DMS79 (cell line): Measurements from ENCODE around the gene PRKCA.
"Not testable (repeated sequence)": the region's sequence is repeated elsewhere in the genome, so short reads cannot be mapped to it uniquely, and the experiment has no call there.

ENCODE experiments used
- DNase-seq: peaks from one replicate; lab custom pipeline; 2025; lab: John Stamatoyannopoulos, UW

The PRKCA gene

GRCh38 chr17:66326476-66327047 lies 24.1 kb downstream of the PRKCA start:
- no peak for DNase-seq

DNA sequence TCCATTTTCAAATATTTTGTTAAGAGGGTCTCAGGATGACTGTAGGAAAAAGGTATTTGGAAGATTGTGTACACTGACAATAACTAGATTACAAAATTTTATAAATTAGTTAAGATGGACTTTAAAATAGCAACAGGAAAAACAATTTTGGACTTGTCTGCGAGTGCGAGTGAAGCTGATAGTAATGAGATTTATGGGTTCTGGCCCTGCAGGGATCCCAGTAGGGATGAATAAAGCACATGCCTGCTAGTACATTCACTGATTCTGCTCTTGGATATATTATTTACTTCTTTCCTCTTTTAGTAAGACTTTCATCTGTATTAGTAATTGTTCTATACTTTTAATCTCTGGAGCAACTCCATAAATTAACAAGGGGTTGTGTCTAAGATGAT lies 28.2 kb downstream of the PRKCA start:
- no peak for DNase-seq

GRCh38 chr17:66331038-66331816 lies 28.8 kb downstream of the PRKCA start:
- DNase-seq: no peak

- DNase-seq: no peak
These were observed 33.4 kb downstream of the PRKCA start for GRCh38 chr17:66335797-66336196.

- DNase-seq: no peak
These were observed 34.9 kb downstream of the PRKCA start for GRCh38 chr17:66337268-66337667.

DNA sequence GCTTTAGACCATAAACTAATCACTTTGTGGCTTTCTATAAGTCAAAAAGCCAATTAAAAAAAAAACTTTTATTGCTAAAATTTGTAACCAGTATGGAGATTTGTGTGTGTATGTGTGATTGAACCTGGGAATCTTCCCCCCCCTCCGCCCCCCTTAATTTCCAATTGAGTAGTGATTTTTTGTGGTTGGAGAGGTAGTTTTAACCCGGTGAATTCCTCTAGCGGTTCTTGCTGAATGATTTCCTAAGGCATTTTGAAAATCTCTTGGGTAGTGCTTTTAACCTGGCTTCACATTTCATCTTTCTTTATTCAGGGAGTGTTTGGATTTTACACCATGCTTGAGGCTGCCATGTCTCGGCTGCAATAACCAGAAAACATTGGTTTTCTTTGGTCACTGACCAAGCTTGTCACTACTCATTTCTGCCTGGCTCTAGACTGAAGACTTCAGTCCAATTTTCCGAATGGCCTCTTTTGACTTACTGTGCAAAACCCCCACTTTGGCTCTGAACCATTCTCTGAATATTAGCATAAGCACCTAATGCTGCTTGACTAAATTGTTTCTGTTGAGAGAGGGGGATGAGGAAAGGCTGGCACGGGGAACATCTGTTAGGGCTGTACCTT lies 35.6 kb downstream of the PRKCA start:
- no peak for DNase-seq

GRCh38 chr17:66338937-66339336 lies 36.5 kb downstream of the PRKCA start:
- no peak for DNase-seq

- no peak for DNase-seq
These were observed 37.1 kb downstream of the PRKCA start for GRCh38 chr17:66339561-66339960.

GRCh38 chr17:66340720-66341119 lies 38.3 kb downstream of the PRKCA start:
- no peak for DNase-seq

- no peak for DNase-seq
These were observed 39.0 kb downstream of the PRKCA start for GRCh38 chr17:66341462-66341861.

GRCh38 chr17:66342263-66342662 lies 39.9 kb downstream of the PRKCA start:
- not testable (repeated sequence) for DNase-seq

GRCh38 chr17:66343531-66344078 lies 41.2 kb downstream of the PRKCA start:
- DNase-seq: no peak

- no peak for DNase-seq
These were observed 42.1 kb downstream of the PRKCA start for GRCh38 chr17:66344473-66344872.

DNA sequence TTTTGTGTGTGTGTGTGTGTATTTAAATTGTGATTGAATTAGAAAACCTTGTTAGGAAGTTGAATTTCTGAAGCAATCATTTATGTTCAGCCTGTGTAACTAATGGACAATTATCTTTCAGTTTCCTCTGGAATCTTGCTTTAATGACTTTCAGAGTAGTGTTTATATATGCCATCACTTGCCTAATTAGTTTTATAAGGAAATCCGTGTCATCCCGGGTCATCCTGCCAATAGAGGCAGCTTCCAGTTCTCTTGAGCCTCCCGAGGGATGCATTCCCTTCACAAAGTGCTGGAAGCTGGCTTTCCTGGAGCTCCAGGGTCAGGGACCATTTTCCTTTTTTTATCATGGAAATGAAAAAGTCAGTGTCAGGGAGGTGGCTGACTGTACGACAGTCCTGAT lies 42.9 kb downstream of the PRKCA start:
- DNase-seq: no peak

GRCh38 chr17:66345949-66346638 lies 43.7 kb downstream of the PRKCA start:
- DNase-seq: not testable (repeated sequence)

GRCh38 chr17:66347661-66348514 lies 45.5 kb downstream of the PRKCA start:
- peak; percentile 82 for DNase-seq

DNA sequence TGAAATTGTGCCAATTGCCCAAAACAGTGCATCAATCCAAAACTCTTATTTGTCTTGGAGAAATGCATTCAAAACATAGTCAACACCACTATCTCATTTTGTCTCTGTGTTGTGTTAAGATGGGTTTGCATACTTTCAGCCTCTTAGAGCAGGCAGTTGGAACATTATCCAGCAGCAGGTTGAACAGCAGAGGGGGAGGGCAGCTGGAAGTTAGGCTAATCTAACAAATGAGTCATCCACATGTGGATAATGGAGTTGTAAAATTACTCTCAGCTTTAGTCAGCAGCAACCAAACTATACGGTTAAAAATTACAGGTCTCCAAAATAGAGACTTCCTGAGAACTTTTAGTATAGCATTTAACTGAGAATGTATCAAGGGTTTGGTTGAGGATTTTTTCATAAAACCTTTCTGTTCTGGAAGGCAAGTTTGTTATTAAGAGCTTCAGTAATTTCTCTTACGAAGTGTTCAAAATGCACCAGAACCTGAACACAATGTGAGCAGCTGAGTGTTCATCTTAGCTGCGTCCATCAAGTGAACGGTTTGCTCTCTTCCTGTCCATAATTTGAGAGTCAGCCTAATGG lies 46.3 kb downstream of the PRKCA start:
- DNase-seq: no peak

DNA sequence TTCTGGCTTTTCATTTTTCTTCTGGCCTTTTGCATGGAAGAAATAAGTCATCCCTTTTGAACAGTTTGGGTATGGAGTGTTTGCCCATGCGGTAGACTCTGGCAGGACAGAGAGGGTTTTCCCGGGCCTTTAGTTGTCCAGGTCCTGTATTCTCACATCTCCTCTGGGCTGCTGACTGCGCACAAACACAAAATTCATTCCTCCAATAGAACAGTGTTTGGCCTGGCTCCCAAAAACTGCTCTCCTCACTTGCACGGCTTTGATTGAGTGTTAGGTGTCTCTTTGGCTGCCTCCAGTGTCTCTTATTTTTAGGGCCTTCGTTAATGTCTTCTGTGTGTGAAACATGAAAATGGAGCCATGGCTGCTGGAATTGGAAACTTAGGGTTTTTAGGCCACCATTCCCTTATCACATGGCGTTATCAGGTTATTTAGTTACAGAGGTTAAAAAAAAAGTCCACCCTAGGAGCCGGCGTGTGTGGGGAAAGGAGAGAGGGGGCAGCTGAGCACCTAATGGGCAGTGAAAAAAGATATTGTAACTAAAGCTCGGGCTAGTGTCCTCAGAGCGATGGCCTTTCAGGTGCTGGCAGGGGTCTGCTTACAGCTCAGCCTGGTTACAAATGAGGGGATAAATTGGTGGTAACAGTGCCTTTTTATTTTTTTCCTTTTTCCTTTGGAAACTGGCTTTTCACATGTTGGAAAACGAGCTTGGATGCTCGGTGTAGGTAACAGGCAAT lies 47.3 kb downstream of the PRKCA start:
- no peak for DNase-seq

DNA sequence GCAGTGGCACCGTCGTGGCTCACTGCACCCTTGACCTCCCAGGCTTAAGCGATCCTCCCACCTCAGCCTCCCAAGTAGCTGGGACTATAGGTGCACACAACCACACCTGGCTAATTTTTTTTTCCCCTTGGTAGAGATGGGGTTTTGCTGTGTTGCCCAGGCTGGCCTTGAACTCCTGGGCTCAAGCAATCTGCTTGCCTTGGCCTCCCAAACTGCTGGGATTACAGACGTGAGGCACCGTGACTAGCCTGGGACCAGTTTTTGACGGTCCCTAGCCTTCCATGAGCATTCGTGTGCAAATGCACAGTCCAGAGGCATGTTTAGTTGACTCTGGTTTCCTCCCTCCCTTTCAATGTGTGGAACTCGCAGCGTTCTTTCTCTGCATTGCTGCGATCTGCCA lies 48.2 kb downstream of the PRKCA start:
- DNase-seq: not testable (repeated sequence)

- DNase-seq: no peak
These were observed 48.6 kb downstream of the PRKCA start for GRCh38 chr17:66351033-66351432.
